SKM-1 (cell line): ENCODE data around the gene CTU2.

Source experiments
- DNase-seq: peaks from one replicate; lab custom pipeline; 2025; ENCODE audit not compliant: unreplicated experiment; lab: John Stamatoyannopoulos, UW

The CTU2 gene

DNA sequence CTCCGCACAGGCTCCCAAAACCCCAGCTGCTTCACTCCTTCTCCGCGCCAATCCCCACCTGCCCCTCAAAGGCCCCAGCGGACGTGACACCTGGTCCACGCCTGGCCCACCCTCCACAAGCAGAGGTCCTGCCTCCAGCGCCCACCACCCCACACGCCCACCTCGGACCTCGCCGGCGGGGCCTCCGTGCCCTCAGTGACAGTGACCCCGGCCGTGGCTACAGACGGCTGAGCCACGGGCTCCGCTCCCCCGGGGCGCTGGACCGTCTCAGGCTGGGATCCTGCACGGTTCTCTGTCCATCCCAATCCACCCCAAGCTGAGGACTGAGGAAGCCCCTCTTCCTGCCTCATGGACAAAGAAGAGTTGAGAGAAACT is 53.7 kb downstream of the CTU2 start:
- no peak for DNase-seq

DNA sequence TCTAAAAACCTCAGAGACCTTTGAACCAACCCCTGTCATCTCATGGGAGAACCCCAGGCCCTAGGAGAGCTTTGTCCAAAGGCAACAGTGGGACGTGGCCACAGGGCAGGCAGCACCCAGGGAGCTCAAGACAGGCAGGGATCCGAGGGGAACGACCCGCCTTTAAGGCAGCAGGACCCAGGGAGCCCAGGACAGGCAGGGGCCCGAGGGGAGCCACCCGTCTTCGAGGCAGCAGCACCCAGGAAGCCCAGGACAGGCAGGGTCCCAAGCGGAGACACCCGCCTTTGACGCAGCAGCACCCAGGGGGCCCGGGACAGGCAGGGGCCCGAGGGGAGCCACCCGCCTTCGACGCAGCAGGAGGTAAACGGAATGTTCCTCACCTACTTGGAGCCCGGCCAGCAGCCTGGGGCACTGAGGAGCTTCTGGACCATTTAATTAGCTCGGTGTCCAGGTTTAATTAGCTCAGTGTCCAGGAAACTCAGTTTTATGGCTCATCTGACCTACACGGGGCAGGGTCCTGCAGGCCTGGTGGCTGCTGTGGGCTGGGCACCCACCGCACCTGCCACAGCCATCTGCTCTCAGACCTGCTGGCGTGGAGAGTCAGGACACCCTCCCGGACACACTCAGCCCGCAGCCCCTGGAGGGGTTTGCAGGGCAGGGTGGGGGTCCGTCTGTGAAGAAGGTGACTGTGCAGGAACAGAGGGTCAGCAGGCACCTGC is 54.3 kb downstream of the CTU2 start:
- DNase-seq: no peak

- no peak for DNase-seq
These were observed 54.8 kb downstream of the CTU2 start for GRCh38 chr16:88761143-88761534.

DNA sequence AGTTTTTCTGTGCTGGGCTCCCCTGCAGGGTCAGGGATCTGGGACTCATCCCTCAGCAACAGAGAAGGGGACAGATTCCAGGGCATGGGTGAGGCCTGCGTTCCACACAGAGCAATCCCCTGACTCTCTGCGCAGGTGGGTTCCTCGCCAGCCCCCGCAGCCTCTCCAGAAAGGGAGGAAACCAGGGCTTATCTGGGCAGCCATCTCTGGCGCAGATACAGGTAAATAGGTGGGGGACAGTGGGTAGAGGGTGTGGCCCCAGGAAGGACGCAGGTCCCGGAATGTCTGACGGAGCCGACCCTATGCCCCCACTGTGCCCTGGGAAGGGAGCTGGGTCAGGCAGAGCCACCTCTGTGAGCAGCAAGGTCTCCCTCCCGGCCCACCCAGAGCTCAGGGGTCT is 55.5 kb downstream of the CTU2 start:
- DNase-seq: no peak

DNA sequence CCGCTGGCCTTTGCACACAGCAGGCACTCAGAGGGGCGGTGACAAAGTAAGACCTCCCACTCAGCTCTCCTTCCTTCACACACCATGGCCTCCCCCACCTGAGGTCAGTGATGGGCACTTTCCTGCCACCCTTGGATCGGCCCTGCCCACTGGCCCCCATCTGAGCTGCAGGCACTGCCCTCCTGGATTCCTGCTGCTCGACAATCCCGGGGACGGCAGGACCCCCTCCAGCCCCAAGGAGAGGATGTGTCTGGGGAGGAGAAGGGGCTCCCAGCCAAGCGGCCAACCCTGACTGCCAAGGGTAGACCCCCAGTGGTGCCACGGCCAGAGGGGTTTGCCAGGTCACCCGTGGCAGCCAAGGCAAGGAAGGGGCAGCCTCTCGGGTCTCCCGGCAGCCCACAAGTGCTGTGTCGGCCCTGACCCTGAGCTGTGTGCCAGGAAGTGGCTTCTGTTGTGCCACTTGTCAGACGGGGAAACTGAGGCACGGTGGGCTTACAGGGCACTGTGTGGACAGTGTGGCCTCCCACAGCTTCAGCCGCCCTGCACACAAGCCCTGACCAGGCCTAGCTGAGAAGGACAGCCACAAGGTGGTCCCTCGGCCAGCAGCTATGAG is 56.1 kb downstream of the CTU2 start:
- DNase-seq: no peak

DNA sequence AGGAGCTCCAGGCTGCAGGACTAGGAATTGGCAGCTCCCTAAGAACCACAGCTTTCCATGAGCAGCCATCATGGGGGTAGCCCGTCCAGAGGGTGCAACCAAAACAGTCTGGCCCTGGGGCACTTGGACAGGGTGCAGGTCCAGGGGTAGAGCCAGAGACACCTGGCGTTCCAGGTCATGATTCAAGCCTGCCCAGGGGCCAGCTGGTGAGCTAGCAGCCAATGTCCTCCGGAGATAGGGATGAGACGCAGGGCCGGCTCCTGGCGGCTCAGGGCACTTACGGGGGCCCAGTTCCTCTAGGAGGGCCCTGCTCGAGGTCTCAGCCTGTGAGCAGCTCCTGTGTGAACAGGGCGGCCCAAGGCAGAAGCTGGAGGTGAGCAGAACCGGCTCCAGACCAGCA is 56.6 kb downstream of the CTU2 start:
- DNase-seq: no peak

- DNase-seq: no peak
These were observed 57.3 kb downstream of the CTU2 start for GRCh38 chr16:88763502-88764053.

DNA sequence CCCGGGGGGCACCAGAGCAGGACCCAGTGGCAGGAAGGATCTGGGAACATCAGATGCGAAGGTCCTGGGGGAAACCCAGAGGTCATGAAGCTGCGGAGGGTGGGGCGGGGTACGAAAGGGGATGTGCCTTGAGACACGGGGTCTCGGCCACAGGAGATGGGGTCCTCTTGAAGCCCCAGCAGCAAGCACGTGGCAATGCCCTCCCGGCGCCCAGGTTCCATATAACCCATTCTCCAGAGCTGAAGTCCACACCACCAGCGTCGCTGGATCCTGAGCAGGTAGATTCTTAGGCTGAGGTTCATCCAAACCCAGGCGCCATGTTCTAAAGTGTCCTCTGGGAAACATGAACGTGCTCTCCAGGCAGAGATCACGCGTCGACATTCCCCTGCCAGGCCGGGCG is 57.8 kb downstream of the CTU2 start:
- DNase-seq: no peak

GRCh38 chr16:88764913-88765349 is 58.6 kb downstream of the CTU2 start:
- no peak for DNase-seq
